T-helper 9 cell (primary cell): ENCODE results near the gene TSPAN17.
A peak's percentile ranks its signal among the peaks of the same experiment; 100 is the strongest.
"Not testable (repeated sequence)": the region's sequence is repeated elsewhere in the genome, so short reads cannot be mapped to it uniquely, and the experiment has no call there.

Experiments used
- DNase-seq: peaks from one replicate; pipeline ENCODE4 v3.0.0-alpha.2; 2020
- total RNA-seq, 2 donors: gene quantifications; one replicate each; lab custom pipeline; 2026; lab: John Stamatoyannopoulos, UW

Gene TSPAN17, protein sequence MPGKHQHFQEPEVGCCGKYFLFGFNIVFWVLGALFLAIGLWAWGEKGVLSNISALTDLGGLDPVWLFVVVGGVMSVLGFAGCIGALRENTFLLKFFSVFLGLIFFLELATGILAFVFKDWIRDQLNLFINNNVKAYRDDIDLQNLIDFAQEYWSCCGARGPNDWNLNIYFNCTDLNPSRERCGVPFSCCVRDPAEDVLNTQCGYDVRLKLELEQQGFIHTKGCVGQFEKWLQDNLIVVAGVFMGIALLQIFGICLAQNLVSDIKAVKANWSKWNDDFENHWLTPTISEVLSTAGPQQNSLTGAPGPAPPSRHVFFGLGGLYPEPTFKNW
- 19.8 to 59.6 reads per million in 2 donors for total RNA-seq

DNA sequence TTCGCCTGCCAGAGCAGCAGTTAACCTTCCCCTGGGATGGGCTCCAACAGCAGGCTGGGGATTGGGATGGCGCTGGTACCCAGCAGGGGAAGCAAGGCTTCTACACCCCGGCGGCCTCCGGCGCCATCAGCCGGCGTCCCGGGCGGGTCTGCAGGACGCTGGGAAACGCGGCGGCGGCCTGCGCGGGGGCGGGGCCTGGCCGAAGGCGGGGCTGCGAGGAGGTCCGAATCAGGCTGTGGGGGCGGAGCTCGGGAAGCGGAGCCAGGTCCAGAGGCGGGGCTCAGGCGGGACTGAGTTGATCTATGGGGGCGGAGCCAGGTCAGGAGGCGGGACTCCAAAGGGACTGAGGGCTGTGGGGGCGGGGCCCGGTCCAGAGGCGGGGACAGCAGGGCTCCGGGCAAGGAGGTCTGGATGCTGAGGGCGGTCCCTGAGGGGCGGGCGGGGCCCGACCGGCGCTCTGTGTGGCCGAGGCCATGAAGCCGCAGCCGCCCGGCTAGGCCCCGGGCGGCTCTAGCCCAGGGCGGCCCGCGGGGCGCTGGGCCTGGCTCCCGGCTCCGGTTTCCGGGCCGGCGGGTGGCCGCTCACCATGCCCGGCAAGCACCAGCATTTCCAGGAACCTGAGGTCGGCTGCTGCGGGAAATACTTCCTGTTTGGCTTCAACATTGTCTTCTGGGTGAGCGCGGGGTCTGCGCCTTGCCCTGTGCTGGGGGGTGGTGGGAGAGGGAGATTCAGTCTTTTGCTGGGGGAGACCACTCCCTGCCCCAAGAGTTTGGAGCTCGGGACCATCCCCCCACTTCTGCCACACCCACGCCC, at the start of gene TSPAN17:
TSPAN17 (plus strand) TSS at position 455 of the 813 bp plus-strand sequence; CDS start at position 587, 132 bp downstream.
- DNase-seq = peak; percentile 98

DNA sequence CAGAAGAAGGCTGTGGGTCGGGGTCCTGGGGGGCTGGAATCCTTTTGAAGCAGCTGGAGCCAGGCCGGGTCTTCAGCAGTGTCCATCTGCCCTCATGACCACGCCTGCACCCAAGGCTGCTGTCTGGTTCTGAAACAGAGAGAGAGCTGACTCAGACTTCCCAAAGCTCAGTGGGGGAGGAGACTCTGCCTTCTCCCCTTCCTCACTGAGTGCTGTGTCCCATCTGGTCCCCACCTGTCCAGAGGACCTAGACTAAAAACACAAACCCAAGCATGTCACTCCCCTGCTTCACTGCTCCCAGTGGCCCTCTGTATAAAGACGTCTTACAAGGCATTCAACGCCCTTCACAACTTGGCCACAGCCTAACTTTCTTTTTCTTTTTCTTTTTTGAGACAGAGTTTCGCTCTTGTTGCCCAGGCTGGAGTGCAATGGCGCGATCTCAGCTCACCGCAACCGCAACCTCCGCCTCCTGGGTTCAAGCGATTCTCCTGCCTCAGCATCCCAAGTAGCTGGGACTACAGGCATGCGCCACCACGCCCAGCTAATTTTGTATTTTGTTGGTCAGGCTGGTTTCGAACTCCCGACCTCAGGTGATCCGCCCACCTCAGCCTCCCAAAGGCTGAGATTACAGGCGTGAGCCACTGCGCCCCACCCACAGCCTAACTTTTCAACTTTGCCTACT, 47.4 kb upstream of the TSPAN17 start:
- DNase-seq = not testable (repeated sequence)

DNA sequence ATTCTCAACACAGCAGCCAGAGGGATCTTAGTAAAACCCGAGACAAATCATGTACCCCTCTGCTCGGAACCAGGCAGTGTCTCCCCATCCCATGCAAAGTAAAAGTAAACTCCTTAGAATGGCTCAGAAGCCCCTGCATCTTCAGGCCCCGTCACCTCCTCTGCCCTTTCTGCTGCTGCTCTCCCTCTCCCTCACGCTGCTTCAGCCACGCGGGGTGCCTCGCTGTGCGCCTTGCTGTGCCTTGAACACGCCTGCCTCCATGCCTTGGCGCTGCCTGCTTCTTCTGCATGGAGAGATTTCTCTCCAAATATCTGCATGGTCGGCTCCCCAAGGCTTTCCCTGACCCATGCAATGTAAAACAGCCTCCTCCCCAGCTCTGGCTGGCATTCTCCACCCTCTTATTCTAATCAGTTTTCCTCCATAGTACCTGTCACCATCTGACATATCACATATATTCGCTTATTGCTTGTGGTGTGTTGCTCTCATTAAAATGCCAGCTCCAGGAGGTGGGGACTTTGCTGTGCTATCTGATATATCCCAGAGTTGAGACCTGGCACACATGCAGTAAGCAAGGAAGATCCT, 45.3 kb upstream of the TSPAN17 start:
- DNase-seq = no peak

DNA sequence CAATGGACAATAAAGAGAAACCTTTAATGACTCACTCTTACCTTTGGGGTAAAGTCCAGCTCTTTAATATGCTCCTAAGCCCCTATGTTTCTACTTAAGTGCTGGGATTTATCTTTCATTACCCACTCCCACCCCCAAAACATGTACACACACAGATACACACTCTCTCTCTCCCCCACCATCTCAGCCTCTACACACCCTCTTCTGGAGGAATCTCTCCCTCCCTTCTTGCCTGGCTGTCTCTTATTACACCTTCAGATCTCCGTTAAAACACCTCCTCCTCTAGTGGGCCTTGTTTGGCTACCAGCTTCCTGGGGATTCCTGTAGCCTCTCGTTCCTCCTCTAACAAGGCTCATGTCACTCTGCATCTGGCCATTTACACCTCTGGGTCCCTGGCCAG, 44.2 kb upstream of the TSPAN17 start:
- no peak for DNase-seq

DNA sequence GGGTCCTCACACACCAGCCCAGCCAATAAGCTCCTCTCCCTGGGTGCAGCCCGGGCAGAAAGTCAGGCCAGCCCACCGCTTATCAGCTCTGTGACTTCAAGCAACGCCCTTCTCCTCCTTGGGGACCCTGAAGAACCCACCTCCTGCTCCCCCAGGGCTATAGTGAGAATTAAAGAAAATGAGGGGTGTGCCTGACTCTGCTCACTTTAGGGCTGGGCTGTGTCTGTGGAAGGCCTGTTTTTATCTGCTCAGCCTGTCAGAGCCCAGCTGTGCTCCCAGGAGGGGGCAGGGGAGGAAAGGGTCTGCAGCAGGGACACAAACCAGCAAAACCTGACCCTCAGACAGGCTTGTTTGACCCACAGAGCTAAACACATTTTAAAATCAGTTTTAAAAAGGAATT, 41.3 kb upstream of the TSPAN17 start:
- no peak for DNase-seq

DNA sequence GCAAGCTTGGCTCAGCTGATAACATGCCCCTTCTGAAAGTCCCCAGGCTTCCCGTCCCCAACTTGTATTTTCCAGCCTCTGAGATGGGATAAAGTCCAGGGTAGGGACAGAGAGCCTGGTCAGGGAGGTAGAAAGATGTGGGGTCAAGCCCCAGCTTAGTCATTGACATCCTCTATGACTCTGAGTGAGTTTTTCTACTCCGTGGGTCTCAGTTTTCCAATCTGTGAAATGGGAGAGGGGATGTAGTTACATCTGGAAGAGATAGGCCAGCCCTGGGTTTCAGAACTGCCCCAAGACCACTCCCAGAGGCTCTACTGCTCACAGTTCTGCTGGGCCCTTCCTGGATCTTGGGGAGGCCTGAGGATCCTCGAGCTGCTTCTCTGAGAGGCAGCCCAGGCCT, 40.4 kb upstream of the TSPAN17 start:
- DNase-seq = no peak

DNA sequence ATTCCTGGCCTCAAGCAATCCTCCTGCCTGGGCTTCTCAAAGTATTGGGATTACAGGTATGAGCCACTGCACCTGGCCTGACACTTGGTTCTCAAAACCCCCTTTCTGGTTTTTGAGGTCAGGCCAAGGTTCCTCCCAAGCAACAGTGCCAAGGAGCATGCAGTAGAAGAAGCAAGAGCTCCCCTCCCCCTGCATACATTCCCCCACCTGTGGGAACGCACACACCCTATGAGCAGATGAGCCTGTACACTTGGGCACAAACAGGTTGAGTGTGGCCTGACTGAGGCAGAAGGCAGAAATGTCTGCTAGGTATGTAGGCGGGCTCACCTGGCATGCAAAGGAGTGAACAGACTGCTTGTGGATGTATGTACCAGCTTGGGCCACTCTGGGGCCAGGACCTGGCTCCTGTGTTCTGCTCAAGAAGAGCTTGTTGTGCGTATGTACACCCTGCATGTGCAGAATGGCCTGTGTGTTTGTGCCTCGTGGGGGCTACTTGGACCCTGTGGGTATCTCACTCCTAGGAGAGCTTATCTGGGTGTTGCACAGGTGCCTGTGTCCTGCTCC, 39.1 kb upstream of the TSPAN17 start:
- DNase-seq = no peak

DNA sequence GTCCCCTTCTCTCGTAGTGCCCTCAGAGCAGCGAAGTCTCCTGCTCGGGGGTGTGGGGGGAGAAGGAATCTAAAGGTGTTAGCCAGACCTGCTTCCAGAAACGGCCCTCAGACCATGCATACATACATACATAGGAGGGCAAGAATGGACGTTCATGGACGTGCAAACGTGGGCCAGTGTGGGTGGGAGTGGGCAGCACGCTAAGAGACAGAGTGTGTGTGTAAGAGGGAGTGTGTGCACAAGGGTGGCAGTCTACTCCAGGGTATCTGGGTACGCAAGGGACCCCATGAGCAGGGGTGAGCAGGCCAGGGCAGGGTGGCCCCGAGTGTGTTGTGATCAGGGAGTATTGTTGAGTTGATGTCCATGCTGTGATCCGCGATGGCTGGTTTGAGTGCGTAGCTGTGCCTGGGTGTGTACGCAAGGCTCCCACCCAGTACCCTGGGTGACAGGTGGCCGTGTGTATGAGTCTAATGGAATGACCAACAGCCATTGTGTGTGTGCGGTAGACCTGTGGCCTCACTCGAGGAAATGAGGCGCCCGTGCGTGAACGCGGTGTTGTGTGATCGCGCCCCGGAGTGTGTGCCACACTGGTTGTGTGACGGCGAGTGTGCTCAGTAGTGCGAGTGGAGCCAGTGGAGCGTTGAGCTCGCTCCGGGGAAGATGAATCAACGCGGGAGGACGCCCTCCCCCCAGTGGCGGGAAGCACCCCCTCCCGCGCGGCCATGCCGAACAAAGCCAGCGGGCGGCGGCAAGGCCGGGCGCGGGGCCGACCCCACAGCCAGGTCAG, 38.2 kb upstream of the TSPAN17 start:
- no peak for DNase-seq

DNA sequence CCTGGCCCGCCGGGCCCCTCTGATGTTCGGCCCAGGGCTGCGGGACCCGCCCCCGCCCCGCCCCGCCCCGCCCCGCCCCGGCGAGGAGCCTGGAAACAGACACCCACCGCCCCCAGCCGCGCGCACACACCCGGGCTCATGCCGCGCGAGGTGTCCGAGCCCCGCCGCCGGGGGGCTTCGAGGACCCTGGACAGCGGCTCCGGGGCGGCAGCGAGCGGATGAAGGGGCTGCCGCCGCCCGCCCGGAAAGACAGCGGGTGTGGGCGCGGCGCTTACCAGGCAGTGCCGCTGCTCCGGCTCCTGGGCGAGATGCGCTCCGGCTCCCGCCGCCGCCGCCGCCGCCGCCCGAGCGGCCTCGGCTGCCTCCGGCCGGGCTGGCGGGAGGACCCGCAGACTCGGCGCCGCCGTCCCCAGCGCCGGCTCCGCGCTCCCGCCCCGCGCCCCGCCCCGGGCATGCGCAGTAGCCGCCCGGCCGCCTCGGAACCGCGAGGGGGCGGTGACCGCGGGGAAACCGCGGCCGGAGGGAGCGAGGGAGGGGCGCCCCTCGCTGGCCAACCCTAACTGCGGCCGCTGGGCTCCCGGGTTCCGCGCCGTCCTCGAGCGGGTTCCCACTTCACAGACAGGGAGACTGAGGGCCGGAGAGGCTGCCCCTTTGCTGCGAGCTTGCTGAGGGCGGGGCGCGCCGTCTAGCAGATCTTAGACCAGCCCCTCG, 37.4 kb upstream of the TSPAN17 start, which contains the start of gene GPRIN1:
GPRIN1 (minus strand) TSS at position 433 of the 711 bp plus-strand sequence. CDS start 10,322 bp downstream, outside the sequence.
- DNase-seq = peak; percentile 39

DNA sequence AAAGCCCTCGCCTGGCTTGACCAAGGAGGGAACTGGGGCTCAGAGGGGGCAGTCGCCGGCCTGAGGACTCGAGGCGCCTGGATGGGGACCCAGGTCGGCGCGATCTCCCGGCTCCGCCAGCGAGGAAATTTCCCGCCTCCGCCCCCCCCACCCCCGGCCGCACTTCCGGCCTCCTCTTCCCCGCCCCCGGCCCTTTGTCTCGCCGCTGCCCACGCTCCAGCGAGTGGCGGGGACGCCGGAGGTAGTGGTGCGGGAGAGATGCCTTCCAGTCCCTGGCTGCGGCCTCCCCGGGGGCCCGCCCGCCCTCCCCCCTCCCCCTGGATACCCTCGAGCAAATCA, 36.9 kb upstream of the TSPAN17 start:
- DNase-seq = no peak

DNA sequence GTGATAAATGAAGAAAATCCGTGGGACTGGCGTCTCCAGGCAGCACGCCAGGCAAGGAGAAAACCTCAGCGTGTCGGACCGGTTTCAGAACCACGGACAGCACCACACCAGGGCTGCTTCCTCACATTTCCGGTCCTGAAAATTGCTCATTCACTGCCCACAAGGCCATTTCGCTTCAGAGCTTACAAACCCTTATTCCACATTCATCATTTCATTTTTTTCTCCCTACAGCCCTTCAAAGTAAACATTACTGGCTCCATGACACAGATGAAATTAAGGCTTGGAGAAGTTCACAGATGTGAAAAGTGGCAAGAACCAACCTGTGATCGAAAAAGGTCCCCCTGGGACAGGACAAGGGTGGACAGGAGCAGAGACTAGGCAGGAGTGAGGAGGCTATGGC, 35.8 kb upstream of the TSPAN17 start:
- DNase-seq = peak; percentile 55

DNA sequence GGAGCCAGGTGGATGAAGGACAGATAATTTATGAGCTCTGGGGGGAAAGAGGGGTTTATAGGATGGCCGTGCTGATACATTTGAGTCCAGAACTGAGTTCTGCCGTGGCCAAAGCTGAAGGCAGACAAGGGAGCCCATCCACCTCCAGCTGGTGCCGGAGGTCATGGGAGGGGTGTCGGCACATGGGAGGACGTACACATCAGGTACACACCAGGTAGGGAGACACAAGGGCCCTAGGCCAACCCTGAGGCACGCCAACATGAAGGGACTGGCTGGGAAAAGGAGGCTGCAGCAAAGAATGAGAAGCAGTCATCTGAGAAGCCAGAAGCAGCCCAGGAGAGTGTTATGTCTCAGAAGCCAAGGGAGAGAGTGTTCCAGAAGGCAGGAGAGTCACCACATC, 35.3 kb upstream of the TSPAN17 start:
- no peak for DNase-seq

DNA sequence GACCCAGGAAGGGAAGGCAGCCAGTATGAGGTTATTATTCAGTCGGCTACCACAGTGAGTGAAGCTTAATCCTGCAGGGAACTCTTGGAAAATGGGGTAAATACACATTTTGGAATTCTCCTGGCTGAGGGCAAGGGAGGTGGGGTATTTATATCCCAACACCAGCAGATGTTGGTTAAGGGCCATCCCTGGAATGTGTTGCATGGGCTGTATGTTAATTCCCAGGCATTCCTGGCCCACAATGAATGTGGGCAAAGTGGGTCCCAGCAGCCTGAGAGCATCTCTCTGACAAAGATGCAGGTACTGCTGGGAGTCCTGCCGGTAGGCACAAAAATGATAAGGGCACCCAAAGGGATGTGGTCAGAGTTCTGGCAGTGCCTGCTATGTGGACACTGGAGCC, 34.4 kb upstream of the TSPAN17 start:
- DNase-seq = no peak

DNA sequence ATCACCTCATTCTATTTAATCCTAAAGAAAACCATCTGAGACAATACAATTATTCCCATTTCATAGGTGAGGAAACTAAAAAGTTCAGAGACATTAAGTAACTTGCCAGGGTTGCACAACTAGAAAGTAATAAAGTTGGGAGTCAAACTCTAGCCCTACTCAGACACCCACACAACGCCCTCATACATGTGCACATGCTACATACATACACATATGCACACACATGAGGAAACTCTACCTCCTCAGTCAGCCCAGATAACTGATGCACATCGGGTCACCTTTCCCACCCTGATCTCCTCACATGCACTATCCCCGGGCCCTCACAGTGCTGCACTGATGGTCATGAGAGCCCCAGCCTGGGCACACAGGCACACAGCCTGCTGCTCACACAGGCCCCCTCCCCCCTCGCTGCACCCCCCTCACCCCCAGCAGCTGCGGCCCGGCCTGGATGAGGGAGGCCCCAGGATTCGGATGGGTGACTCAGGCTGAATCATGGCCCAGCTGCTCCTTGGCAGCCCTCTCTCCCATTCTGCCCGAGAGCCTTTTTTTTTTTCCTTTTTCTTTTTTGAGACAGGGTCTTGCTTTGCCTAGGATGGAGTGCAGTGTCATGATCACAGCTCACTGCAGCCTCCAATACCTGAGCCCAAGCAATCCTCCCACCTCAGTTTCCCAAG, 32.3 kb upstream of the TSPAN17 start:
- no peak for DNase-seq

DNA sequence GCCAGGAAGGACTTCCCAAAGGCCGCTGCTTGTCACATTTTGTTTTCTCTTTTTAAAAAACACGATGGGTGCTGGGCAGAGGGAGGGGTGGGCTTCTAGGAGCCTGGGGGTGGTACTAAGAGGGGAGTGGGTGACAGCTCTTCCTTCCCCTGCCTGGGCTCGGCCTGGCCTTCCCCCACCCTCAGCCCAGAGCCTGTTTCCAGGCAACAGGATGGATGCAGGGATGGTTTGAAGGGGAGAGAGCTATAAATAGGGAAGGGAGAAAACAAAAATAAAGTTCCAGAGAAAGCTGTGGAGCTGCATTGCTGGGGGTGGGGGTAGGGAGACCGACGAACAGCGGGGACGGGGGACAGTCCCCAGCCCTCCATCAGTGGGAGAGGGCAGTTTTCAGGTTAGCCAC, 30.8 kb upstream of the TSPAN17 start:
- no peak for DNase-seq

DNA sequence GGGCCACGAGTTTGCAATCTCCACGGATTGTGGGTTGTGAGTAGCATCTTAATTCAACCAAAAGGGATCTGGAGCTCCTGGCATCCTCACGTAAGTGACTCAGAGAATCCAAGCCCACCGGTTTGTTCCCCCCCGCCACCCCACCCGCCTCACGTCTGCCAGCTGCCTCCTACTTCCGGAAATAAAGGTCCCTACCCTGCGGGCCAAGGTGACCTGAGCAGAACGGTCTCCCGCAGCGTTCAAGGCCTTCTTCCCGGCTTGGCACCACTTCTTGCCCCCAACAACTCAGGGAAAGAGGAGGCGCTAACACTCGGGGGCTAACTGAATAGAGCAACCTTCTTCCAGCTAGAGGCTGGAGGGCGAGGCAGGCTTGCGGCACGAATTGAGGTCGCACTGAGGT, 28.5 kb upstream of the TSPAN17 start:
- no peak for DNase-seq

DNA sequence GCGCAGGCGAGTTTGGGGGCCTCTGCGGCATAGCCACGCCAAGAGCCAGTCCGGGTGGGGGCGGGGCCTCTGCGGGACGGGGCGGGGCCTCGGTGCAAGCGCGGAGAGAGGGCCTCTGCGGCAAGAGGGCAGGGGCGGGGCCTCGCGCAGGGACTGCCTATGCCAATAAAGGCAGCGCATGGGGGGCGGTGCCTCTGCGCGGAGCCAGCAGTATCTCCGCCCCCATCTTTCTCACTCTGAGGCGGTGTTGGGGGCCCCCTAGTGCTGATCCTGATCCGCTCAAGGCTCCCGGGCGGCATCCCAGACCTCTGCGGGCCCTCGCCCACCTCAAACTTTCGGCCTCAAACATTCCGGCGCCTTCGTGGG, 28.1 kb upstream of the TSPAN17 start:
- peak; percentile 52 for DNase-seq

DNA sequence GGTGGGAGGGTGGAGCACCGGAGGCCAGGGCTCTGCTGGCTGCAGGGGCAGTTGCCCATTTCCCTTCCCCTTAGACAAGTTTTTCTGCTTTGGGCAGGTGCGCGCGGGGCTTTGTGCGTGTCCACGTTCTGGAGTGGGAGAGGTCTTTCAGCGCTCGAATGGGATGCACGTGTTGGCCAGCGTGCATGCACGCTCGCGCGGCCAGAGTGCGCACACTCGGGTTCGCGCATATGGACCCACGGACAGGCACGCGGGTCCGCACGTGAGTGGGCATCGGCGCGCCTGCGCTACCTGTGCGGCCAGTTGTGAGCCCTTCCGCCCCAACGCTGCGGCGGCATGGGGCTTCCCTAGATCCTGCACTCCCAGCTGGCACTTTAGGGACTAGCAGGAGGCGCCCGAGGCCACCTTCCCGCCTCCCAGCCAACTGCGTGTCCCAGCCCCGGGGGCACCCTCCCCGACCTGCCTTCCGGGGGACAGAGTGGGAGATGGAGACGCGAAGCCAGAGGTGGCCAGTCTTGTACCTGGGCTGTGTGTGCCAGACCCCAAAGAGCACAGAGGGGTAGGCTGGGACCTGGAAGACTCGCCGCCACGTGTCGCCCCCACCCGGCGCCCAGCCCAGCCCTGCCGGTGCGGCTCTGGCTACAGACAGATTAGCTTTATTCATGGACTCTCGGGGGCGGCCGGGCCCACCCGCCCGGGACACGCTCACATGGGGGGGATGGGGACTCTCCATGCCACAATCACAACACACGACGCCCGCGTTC, 27.5 kb upstream of the TSPAN17 start:
- DNase-seq = no peak

DNA sequence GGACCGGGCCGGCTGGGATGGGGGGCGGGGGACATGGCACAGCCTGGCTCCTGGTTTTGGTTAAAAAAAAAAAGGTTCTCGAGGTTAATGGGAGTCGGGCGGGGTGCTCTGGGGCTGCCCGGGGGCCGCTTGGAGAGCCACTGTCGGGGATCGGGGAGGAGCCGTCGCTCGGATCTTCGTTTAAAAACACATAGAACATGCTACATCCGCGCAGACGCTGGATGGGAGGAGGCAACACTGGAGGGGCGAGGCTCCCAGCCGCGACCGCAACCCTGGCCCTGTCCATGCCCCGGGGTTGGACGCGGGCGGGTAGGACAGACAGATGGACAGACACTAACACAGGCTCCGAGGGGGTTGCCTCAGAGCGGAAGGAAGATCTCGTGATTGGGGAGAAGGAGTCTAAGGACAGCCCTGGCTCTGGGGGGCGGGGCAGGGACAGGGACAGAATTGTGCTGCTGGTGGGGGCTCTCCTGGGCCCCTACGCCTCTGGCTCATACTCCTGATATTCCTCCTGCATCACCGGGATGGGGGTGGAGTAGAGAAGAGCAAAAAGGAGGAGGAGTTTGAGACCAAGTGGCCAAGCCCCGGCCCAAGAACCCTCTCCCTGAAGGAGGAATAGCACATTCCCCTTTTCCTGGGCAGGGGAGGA, 26.8 kb upstream of the TSPAN17 start:
- no peak for DNase-seq
